ENCODE measurements around the gene PNLDC1. TPM values are rescaled to one million over a fixed set of nuclear protein-coding genes. Genes with fewer than 3 reads are reported as not detected.

PNLDC1 gene
- total and polyA plus RNA-seq, 7 donors, result 0.13 to 1.1 (median 0.71) TPM; not detected in 4

- WGBS, 2 donors, result 89 to 93% methylated on average over 23 of the region's 23 CpGs
- Histone ChIP-seq H3K4me1 (no peaks in the 10 kb centered on the region), H3K4me3 (no peak overlapping the region), H3K27me3 (no peaks in the 10 kb centered on the region), H3K27ac (no peak overlapping the region), H3K36me3 (no peaks in the 10 kb centered on the region), H3K9me3 (no peaks in the 10 kb centered on the region)
- DNase-seq, result no peak
- intact Hi-C loops (cut with DNase I), result no loop called here
- TF ChIP-seq POLR2AphosphoS5 (IDR thresholded peaks at IDR 0.05) (no peak), EP300 (IDR thresholded peaks at IDR 0.05) (no peak), POLR2A (IDR thresholded peaks at IDR 0.05) (no peak), CTCF (IDR thresholded peaks at IDR 0.05) (no peak)
These were observed 18.1 kb downstream of the PNLDC1 start for GRCh38 chr6:159817951-159818739.

- WGBS, 2 donors, result 89 to 92% methylated on average over 16 of the region's 16 CpGs
- intact Hi-C loops (cut with DNase I), result no loop called here
- H3K27ac ChIP-seq, result no peak overlapping the region
- TF ChIP-seq CTCF (IDR thresholded peaks at IDR 0.05) (no peak), EP300 (IDR thresholded peaks at IDR 0.05) (no peak), POLR2AphosphoS5 (IDR thresholded peaks at IDR 0.05) (no peak), POLR2A (IDR thresholded peaks at IDR 0.05) (no peak)
- H3K36me3 ChIP-seq, result no peaks in the 10 kb centered on the region
- no peaks in the 10 kb centered on the region for H3K4me1 ChIP-seq
- no peak overlapping the region for H3K4me3 ChIP-seq
- H3K27me3 ChIP-seq, result no peaks in the 10 kb centered on the region
- no peaks in the 10 kb centered on the region for H3K9me3 ChIP-seq
- no peak for DNase-seq
These were observed 19.0 kb downstream of the PNLDC1 start for GRCh38 chr6:159819098-159819497.

GRCh38 chr6:159819932-159820640 lies 20.0 kb downstream of the PNLDC1 start:
- H3K4me3 ChIP-seq, result no peak overlapping the region
- WGBS, 2 donors, result 50 to 71% methylated on average over 28 of the region's 28 CpGs
- H3K27me3 ChIP-seq, result no peaks in the 10 kb centered on the region
- H3K4me1 ChIP-seq, result no peaks in the 10 kb centered on the region
- H3K36me3 ChIP-seq, result no peaks in the 10 kb centered on the region
- TF ChIP-seq EP300 (IDR thresholded peaks at IDR 0.05) (no peak), POLR2A (IDR thresholded peaks at IDR 0.05) (no peak), POLR2AphosphoS5 (IDR thresholded peaks at IDR 0.05) (no peak), CTCF (IDR thresholded peaks at IDR 0.05) (no peak)
- intact Hi-C loops (cut with DNase I), result no loop called here
- no peaks in the 10 kb centered on the region for H3K9me3 ChIP-seq
- H3K27ac ChIP-seq, result no peak overlapping the region
- DNase-seq, result no peak

GRCh38 chr6:159821122-159821521 lies 21.0 kb downstream of the PNLDC1 start:
- Histone ChIP-seq H3K27ac (no peak overlapping the region), H3K9me3 (no peaks in the 10 kb centered on the region), H3K4me1 (no peaks in the 10 kb centered on the region), H3K27me3 (no peaks in the 10 kb centered on the region), H3K4me3 (no peak overlapping the region), H3K36me3 (no peaks in the 10 kb centered on the region)
- no peak for DNase-seq
- TF ChIP-seq POLR2AphosphoS5 (IDR thresholded peaks at IDR 0.05) (no peak), CTCF (IDR thresholded peaks at IDR 0.05) (no peak), POLR2A (IDR thresholded peaks at IDR 0.05) (no peak), EP300 (IDR thresholded peaks at IDR 0.05) (no peak)
- intact Hi-C loops (cut with DNase I), result no loop called here
- 62 to 83% methylated on average over 11 of the region's 11 CpGs for WGBS, 2 donors

Measured in sigmoid colon (tissue), 7 donors.